ENCODE results near the gene SLC17A5. TPM values are rescaled to one million over a fixed set of nuclear protein-coding genes. Genes with fewer than 3 reads are reported as not detected.

Gene SLC17A5
- total and polyA plus RNA-seq, 10 of the 15 experiments (the other 5 are each of a cell fraction or from before 2014, with no cell fraction given), result 2.3 to 7.2 (median 5.0) TPM

DNA sequence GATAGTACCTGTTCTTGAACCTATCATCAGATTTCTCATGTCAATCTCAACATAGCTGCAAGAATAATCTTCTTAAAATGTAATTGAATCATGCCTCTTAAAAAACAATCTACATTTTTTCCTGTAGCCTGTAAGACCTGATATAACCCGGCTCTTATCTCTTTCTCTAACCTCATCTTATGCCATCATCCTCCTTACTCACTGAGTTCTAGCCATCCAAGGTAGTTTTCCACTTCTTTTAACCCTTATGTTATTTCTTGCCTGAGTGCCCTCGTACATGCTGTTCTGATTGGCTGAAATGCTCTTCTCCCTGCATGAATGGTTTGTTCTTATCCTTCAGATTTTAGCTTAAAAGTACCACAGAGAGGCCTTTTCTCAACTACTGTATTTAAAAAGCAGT, 16.4 kb downstream of the SLC17A5 start:
- Histone ChIP-seq H3K79me2 (ENCODE audit: control insufficient read depth, insufficient read depth, low read length) (no peaks in the 10 kb centered on the region), H3K9ac (ENCODE audit: control insufficient read depth, insufficient read depth, low read length) (no peak overlapping the region), H3K9me3 (replicated peaks; ENCODE audit: control insufficient read depth, insufficient read depth, low read length) (no peaks in the 10 kb centered on the region), H2AFZ (ENCODE audit: control insufficient read depth, low read depth, low read length) (no peak overlapping the region), H3K4me3 (no peak overlapping the region), H3K36me3 (ENCODE audit: control insufficient read depth in 2 of 2, insufficient read depth in 2 of 2, low read length in 1 of 2) (no peaks in the 10 kb centered on the region; a peak in 1 of 4 replicates), H3K27me3 (replicated peaks in 1 of 2; ENCODE audit: control insufficient read depth in 2 of 2, insufficient read depth in 2 of 2, low read length in 1 of 2) (no peaks in the 10 kb centered on the region), H3K4me2 (ENCODE audit: control insufficient read depth, insufficient read depth) (no peak overlapping the region), H3K27ac (ENCODE audit: control insufficient read depth, insufficient read depth) (no peak overlapping the region), H4K20me1 (ENCODE audit: control insufficient read depth, insufficient read depth) (no peaks in the 10 kb centered on the region), H3K4me1 (ENCODE audit: control insufficient read depth, insufficient read depth, low read length) (no peaks in the 10 kb centered on the region)
- ATAC-seq (no peak), FAIRE-seq (no peak), DNase-seq (ENCODE audit: low read depth, low spot score) (no peak)
- SMC1A ChIA-PET (ENCODE audit: uncharacterized antibody, unreplicated experiment), result interaction anchor here (1.1 to 1.2 kb wide), 2 partner anchors 9 to 786 kb away, joined by 3 read pairs; no protein-coding TSS in a partner anchor
- CTCF ChIA-PET, result interaction anchor here (0.9 kb wide), 1 partner anchor 10 kb away, joined by 3 read pairs; no protein-coding TSS in a partner anchor
- POLR2A ChIA-PET, result no interaction called here
- in situ Hi-C loops (cut with MboI) (no loop called here), intact Hi-C loops (cut with micrococcal nuclease; ENCODE audit: unreplicated experiment) (no loop called here)
- TF ChIP-seq, protein P1, sequence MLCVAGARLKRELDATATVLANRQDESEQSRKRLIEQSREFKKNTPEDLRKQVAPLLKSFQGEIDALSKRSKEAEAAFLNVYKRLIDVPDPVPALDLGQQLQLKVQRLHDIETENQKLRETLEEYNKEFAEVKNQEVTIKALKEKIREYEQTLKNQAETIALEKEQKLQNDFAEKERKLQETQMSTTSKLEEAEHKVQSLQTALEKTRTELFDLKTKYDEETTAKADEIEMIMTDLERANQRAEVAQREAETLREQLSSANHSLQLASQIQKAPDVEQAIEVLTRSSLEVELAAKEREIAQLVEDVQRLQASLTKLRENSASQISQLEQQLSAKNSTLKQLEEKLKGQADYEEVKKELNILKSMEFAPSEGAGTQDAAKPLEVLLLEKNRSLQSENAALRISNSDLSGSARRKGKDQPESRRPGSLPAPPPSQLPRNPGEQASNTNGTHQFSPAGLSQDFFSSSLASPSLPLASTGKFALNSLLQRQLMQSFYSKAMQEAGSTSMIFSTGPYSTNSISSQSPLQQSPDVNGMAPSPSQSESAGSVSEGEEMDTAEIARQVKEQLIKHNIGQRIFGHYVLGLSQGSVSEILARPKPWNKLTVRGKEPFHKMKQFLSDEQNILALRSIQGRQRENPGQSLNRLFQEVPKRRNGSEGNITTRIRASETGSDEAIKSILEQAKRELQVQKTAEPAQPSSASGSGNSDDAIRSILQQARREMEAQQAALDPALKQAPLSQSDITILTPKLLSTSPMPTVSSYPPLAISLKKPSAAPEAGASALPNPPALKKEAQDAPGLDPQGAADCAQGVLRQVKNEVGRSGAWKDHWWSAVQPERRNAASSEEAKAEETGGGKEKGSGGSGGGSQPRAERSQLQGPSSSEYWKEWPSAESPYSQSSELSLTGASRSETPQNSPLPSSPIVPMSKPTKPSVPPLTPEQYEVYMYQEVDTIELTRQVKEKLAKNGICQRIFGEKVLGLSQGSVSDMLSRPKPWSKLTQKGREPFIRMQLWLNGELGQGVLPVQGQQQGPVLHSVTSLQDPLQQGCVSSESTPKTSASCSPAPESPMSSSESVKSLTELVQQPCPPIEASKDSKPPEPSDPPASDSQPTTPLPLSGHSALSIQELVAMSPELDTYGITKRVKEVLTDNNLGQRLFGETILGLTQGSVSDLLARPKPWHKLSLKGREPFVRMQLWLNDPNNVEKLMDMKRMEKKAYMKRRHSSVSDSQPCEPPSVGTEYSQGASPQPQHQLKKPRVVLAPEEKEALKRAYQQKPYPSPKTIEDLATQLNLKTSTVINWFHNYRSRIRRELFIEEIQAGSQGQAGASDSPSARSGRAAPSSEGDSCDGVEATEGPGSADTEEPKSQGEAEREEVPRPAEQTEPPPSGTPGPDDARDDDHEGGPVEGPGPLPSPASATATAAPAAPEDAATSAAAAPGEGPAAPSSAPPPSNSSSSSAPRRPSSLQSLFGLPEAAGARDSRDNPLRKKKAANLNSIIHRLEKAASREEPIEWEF (IDR thresholded peaks at IDR 0.05; ENCODE audit: insufficient replicate concordance, low read depth, low read length), result no peak
- TF ChIP-seq MYC (IDR thresholded peaks at IDR 0.05; ENCODE audit: insufficient read depth, insufficient read length, insufficient replicate concordance, low read length, severe bottlenecking), result no peak
- BruUV-seq (replicated peaks), result no TSS peak
- WGBS (ENCODE audit: insufficient coverage, insufficient replicate concordance, low lambda C conversion rate, missing lambda C conversion rate), result 66% methylated on average over 2 of the region's 2 CpGs
- RAD21 ChIA-PET (ENCODE audit: unreplicated experiment), result interaction anchor here (0.8 kb wide), 1 partner anchor 13 kb away, joined by 4 read pairs; no protein-coding TSS in a partner anchor
